ENCODE data around the gene GRK5. TPM values are rescaled to one million over a fixed set of nuclear protein-coding genes. Genes with fewer than 3 reads are reported as not detected.
"Not testable (repeated sequence)": the region's sequence is repeated elsewhere in the genome, so short reads cannot be mapped to it uniquely, and the experiment has no call there.

Gene GRK5
- total and polyA plus RNA-seq, 9 donors = 18.1 to 29.2 (median 23.8) TPM

DNA sequence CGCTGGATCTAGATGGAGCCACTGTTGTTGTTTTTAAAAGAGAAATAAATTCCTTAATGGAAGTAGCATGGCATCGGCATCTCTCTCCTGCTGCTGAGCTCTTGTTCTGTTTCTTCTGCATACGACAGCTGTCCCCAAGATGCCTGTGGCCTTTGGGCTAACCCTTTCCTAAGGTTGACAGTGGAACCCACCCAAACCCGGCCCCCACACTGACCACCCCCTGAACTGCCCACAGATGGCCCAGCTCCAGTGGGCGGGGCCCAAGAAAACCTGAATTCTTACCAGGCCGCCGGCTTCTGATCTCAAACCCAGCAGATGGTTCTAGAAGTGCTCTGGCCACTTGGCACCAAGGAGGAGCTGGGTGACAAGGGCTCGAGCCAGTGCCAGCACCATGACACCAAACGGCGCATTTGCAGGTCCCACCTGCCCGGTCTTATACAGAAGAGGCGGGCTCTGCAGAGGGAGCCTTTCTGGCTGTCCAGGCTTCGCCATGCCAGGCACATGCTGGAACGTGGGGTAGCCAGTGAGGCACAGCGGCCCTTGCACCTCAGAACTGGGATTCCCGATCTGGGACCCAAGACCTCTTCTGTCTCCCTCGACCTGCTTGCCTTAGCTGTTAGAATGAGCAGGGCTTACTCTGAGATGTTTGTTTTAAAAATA lies 252.4 kb downstream of the GRK5 start:
- no peak overlapping the region for H3K4me3 ChIP-seq (ENCODE audit: low read length)
- H3K27ac ChIP-seq (ENCODE audit: low read length) = no peak overlapping the region
- DNase-seq = no peak
- no peaks in the 10 kb centered on the region for H3K36me3 ChIP-seq (ENCODE audit: control insufficient read depth, insufficient read depth, low read length)
- WGBS (ENCODE audit: insufficient coverage) = 88% methylated on average over 13 of the region's 17 CpGs
- peaks cover 19% of the 10 kb centered on the region for H3K4me1 ChIP-seq (ENCODE audit: control insufficient read depth, insufficient read depth, low read length)
- H3K27me3 ChIP-seq (ENCODE audit: control insufficient read depth, insufficient read depth, low read length) = no peaks in the 10 kb centered on the region
- H3K9me3 ChIP-seq (replicated peaks; ENCODE audit: control insufficient read depth, low read depth, low read length) = no peaks in the 10 kb centered on the region

DNA sequence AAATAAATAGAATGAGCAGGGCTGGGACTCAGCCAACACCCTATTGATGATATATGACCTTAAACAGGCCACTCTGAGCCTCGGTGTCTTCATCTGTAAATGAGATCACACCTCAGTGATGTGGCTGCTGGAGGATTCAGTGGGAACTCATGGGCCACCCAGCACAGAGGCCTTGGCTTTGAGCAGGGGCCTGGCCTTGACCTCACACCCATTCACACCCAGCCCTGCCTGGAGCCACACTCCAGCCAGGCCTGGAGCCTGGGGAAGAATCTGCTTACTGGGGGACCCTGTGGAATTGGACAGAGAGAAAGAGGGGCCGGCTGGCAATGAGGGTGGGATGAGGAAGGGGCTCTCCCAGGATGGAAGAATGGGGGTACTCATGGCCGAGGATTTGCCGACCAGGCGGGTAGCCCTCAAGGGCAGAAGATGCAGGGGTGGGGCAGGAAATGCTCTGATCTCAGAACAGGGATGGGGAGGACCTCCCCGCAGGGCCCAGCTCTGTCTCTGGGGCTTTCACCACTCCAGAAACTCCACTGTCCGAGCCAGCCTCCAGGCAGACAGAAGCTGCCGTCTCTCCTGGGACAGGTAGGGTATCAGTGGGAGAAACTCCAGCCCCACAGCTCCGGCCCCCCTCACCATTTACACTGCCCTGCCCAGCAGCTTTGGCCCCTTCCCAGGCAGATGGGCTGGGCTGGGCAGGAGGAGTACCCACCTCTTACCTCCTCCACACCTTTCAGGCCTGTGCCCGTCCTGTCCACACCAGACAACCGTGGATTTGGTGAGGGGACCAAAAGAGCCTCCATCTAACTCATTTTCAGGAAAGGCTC lies 253.2 kb downstream of the GRK5 start:
- H3K27ac ChIP-seq (ENCODE audit: low read length) = no peak overlapping the region
- no peak overlapping the region for H3K4me3 ChIP-seq (ENCODE audit: low read length)
- no peaks in the 10 kb centered on the region for H3K36me3 ChIP-seq (ENCODE audit: control insufficient read depth, insufficient read depth, low read length)
- H3K9me3 ChIP-seq (replicated peaks; ENCODE audit: control insufficient read depth, low read depth, low read length) = no peaks in the 10 kb centered on the region
- DNase-seq = no peak
- H3K4me1 ChIP-seq (ENCODE audit: control insufficient read depth, insufficient read depth, low read length) = peaks cover 19% of the 10 kb centered on the region
- WGBS (ENCODE audit: insufficient coverage) = 84% methylated on average over 9 of the region's 11 CpGs
- no peaks in the 10 kb centered on the region for H3K27me3 ChIP-seq (ENCODE audit: control insufficient read depth, insufficient read depth, low read length)

DNA sequence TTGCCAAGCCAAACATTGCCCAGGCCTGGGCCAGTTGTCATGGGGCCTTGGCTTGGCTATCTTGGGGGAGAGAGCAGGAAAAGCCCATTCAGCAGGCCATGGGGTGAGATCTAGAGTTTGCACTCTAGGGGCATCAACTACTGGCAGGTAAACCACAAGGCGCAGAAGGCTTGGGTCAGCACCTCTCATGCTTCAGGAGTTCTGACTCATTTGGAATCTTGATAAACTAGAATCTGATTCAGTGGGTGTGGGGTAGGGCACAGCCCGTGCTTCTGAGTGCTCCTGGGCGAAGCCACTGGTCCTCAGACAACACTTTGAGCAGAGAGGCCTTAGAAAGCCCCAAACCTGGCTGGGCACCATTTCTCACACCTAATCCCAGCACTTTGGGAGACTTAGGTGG lies 254.0 kb downstream of the GRK5 start:
- DNase-seq = no peak
- H3K27me3 ChIP-seq (ENCODE audit: control insufficient read depth, insufficient read depth, low read length) = no peaks in the 10 kb centered on the region
- 100% methylated on average over 1 of the region's 3 CpGs for WGBS (ENCODE audit: insufficient coverage)
- H3K9me3 ChIP-seq (replicated peaks; ENCODE audit: control insufficient read depth, low read depth, low read length) = no peaks in the 10 kb centered on the region
- peaks cover 19% of the 10 kb centered on the region for H3K4me1 ChIP-seq (ENCODE audit: control insufficient read depth, insufficient read depth, low read length)
- H3K36me3 ChIP-seq (ENCODE audit: control insufficient read depth, insufficient read depth, low read length) = no peaks in the 10 kb centered on the region
- H3K4me3 ChIP-seq (ENCODE audit: low read length) = no peak overlapping the region
- H3K27ac ChIP-seq (ENCODE audit: low read length) = no peak overlapping the region

DNA sequence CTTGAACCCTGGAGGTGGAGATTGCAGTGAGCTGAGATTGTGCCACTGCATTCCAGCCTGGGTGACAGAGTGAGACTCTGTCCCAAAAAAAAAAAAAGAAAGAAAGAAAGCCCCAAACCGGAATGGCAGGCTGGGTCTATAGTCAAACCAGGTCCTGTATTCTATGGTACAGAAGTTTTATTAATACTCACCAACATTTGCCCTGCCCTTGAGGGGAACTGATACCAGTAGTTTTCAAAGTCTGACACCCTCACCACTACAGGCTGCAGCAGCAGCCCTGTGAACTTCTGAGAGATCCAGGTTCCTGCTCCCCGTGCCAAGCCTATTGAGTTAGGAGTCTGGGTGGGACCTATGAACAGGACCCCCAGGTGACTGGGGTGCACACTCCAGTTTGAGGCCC lies 254.6 kb downstream of the GRK5 start:
- Histone ChIP-seq H3K4me3 (ENCODE audit: low read length) (no peak overlapping the region), H3K4me1 (ENCODE audit: control insufficient read depth, insufficient read depth, low read length) (peaks cover 19% of the 10 kb centered on the region), H3K27me3 (ENCODE audit: control insufficient read depth, insufficient read depth, low read length) (no peaks in the 10 kb centered on the region), H3K27ac (ENCODE audit: low read length) (no peak overlapping the region), H3K36me3 (ENCODE audit: control insufficient read depth, insufficient read depth, low read length) (no peaks in the 10 kb centered on the region), H3K9me3 (replicated peaks; ENCODE audit: control insufficient read depth, low read depth, low read length) (no peaks in the 10 kb centered on the region)
- no peak for DNase-seq
- no CpG with 5 or more reads among the region's 2 CpGs for WGBS (ENCODE audit: insufficient coverage)

DNA sequence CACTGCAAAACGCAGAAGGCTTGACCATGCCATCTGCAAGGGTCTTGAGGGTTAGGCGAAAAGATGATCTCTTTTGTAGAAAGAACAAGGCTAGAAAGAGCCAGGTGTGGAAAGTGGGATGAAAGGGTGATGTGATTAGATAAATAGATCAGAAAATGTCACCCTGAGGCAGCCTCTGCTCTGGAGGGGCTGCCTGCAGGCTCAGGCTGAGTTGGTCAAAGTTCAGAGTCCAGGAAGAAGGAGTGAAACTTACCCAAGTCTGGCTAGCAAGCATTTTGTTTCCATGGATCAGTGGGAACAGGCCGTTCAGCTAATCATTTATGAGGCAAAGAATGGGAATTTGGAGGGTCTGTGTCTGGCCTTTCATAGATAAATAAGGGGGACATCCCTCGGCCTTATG lies 255.4 kb downstream of the GRK5 start:
- Histone ChIP-seq H3K27me3 (ENCODE audit: control insufficient read depth, insufficient read depth, low read length) (no peaks in the 10 kb centered on the region), H3K9me3 (replicated peaks; ENCODE audit: control insufficient read depth, low read depth, low read length) (no peaks in the 10 kb centered on the region), H3K4me1 (ENCODE audit: control insufficient read depth, insufficient read depth, low read length) (peaks cover 17% of the 10 kb centered on the region), H3K4me3 (ENCODE audit: low read length) (no peak overlapping the region), H3K27ac (ENCODE audit: low read length) (no peak overlapping the region), H3K36me3 (ENCODE audit: control insufficient read depth, insufficient read depth, low read length) (no peaks in the 10 kb centered on the region)
- DNase-seq = no peak
- 98% methylated on average over 3 of the region's 4 CpGs for WGBS (ENCODE audit: insufficient coverage)

DNA sequence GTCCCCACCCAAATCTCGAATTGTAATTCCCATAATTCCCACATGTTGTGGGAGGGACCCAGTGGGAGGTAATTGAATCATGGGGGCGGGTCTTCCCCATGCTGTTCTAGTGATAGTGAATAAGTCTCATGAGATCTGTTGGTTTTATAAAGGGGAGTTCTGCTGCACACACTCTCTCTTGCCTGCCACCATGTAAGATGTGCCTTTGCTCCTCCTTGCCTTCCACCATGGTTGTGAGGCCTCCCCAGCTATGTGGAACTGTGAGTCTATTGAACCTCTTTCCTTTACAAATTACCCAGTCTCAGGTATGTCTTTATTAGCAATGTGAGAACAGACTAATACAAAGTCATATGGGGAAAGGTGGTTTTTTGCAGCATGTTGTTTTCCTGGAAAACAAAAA lies 255.8 kb downstream of the GRK5 start:
- not testable (repeated sequence) for H3K27me3 ChIP-seq (ENCODE audit: control insufficient read depth, insufficient read depth, low read length); H3K27ac ChIP-seq (ENCODE audit: low read length); H3K4me3 ChIP-seq (ENCODE audit: low read length); DNase-seq; H3K36me3 ChIP-seq (ENCODE audit: control insufficient read depth, insufficient read depth, low read length); H3K9me3 ChIP-seq (replicated peaks; ENCODE audit: control insufficient read depth, low read depth, low read length)
- peaks cover 14% of the 10 kb centered on the region for H3K4me1 ChIP-seq (ENCODE audit: control insufficient read depth, insufficient read depth, low read length)
- WGBS (ENCODE audit: insufficient coverage) = no CpG with 5 or more reads among the region's 2 CpGs

DNA sequence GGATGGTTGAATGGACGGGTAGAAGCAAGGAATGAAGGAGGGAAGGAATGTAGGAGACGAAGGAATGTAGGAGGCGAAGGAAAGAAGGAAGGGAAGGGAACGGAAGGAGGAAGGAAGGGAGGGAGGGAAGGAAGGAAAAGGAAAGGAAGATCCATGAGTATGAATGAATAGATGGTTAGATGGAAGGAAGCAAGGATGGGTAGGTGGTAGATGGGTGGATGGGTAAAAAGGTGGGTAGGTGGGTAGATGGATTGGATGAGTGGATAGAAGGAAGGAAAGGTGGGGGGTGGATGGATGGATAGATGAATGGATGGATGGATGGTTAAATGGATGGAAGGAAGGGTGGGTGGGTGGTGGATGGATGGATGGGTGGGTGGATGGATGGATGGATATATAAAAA lies 257.7 kb downstream of the GRK5 start:
- Histone ChIP-seq H3K9me3 (replicated peaks; ENCODE audit: control insufficient read depth, low read depth, low read length) (no peaks in the 10 kb centered on the region), H3K27ac (ENCODE audit: low read length) (no peak overlapping the region), H3K4me3 (ENCODE audit: low read length) (no peak overlapping the region), H3K36me3 (ENCODE audit: control insufficient read depth, insufficient read depth, low read length) (no peaks in the 10 kb centered on the region), H3K27me3 (ENCODE audit: control insufficient read depth, insufficient read depth, low read length) (peaks cover 5% of the 10 kb centered on the region), H3K4me1 (ENCODE audit: control insufficient read depth, insufficient read depth, low read length) (no peaks in the 10 kb centered on the region)
- 86% methylated on average over 4 of the region's 4 CpGs for WGBS (ENCODE audit: insufficient coverage)
- no peak for DNase-seq

DNA sequence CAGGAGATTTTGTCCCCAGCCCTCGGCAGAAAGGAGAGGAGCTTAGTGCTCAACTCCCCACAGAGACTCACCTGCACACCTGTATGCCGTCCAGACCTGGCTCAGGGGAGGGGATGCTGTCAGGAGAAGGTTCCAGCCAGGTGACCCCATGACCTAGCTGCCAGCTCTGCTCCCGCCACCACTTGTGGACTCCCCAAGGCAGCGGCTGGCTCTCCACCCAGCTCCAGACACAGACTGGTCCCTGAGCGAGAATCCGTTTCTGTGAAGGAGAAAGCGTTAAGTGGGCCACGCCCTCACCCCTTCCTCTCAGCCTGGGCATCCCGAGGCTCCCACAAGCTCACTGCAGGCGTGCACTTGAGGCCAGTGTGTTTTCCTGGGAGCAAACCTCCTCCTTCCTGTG lies 258.7 kb downstream of the GRK5 start:
- Histone ChIP-seq H3K27ac (ENCODE audit: low read length) (no peak overlapping the region), H3K9me3 (replicated peaks; ENCODE audit: control insufficient read depth, low read depth, low read length) (no peaks in the 10 kb centered on the region), H3K36me3 (ENCODE audit: control insufficient read depth, insufficient read depth, low read length) (no peaks in the 10 kb centered on the region), H3K27me3 (ENCODE audit: control insufficient read depth, insufficient read depth, low read length) (peaks cover 5% of the 10 kb centered on the region), H3K4me1 (ENCODE audit: control insufficient read depth, insufficient read depth, low read length) (no peaks in the 10 kb centered on the region), H3K4me3 (ENCODE audit: low read length) (no peak overlapping the region)
- WGBS (ENCODE audit: insufficient coverage) = 57% methylated on average over 8 of the region's 10 CpGs
- no peak for DNase-seq

DNA sequence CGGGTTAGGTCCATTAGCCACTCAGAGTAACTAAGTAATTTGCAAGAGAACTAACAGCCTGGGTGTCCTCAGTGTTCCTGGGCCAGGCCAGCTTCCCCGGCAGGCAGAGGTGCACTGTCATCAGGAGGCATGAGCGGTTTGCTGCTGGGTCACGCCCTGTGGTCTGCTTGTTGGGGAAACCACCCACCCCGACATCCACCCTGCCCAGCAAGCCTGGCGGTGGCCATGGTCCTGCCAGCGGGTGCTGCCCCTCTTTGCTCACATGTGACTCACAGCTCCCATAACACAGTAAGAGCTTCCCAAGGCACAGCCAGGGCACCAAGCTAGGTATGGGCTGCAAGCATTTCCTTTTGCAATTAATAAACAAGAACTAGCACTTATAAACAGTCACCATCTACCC lies 259.3 kb downstream of the GRK5 start:
- no peak overlapping the region for H3K27ac ChIP-seq (ENCODE audit: low read length)
- H3K4me3 ChIP-seq (ENCODE audit: low read length) = no peak overlapping the region
- no peaks in the 10 kb centered on the region for H3K36me3 ChIP-seq (ENCODE audit: control insufficient read depth, insufficient read depth, low read length)
- WGBS (ENCODE audit: insufficient coverage) = 64% methylated on average over 6 of the region's 7 CpGs
- peaks cover 5% of the 10 kb centered on the region for H3K27me3 ChIP-seq (ENCODE audit: control insufficient read depth, insufficient read depth, low read length)
- no peaks in the 10 kb centered on the region for H3K9me3 ChIP-seq (replicated peaks; ENCODE audit: control insufficient read depth, low read depth, low read length)
- no peaks in the 10 kb centered on the region for H3K4me1 ChIP-seq (ENCODE audit: control insufficient read depth, insufficient read depth, low read length)
- no peak for DNase-seq

DNA sequence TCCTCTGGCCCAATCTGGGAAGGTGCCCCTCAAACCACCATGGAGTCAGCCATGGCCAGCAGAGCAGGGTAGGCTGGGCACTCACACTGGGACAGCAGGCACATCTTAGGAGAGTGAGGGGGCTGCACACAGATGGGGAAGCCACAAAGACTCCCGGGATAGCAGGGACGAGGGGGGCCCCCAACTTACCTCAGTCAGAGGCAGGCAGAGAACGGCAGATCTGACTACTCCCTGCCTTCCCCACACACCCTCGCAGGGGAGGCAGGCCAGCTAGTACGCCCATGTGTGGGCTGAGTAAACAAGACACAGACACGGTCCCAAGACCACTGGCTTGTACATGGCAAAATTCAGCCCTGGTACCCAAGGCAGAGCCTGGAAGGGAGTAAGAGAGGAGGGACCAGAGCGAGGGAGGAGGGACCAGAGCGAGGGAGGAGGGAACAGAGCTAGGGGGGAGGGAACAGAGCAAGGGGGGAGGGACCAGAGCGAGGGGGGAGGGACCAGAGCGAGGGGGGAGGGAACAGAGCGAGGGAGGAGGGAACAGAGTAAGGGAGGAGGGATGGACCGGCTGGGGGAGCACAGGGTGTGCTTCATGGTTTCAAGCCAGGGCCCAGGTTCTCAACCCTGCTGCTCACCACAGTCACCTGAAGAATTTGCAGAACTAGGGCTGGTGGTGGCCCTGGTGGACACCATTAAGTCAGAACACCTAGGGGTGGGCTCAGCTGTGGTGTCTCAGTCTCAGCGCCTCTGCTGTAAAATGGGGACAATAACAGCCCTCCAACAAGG lies 261.4 kb downstream of the GRK5 start:
- no peak for DNase-seq
- Histone ChIP-seq H3K4me3 (ENCODE audit: low read length) (no peak overlapping the region), H3K27me3 (ENCODE audit: control insufficient read depth, insufficient read depth, low read length) (peaks cover 5% of the 10 kb centered on the region), H3K27ac (ENCODE audit: low read length) (no peak overlapping the region), H3K36me3 (ENCODE audit: control insufficient read depth, insufficient read depth, low read length) (no peaks in the 10 kb centered on the region), H3K4me1 (ENCODE audit: control insufficient read depth, insufficient read depth, low read length) (no peaks in the 10 kb centered on the region), H3K9me3 (replicated peaks; ENCODE audit: control insufficient read depth, low read depth, low read length) (no peaks in the 10 kb centered on the region)
- WGBS (ENCODE audit: insufficient coverage) = 71% methylated on average over 5 of the region's 13 CpGs

All from muscle of leg (tissue), 11 donors.